GM12891 (cell line): ENCODE results near the gene ST8SIA5.

Experiments
- POLR2AphosphoS5 ChIP-seq: IDR thresholded peaks from 2 replicates; pipeline ENCODE4 v1.6.1; 2011; ENCODE audit warnings: low read depth, low read length, control low read depth
- SPI1 ChIP-seq: IDR thresholded peaks from 2 replicates; pipeline ENCODE4 v1.6.1; 2011; ENCODE audit warnings: low read depth, low read length, control low read depth

DNA sequence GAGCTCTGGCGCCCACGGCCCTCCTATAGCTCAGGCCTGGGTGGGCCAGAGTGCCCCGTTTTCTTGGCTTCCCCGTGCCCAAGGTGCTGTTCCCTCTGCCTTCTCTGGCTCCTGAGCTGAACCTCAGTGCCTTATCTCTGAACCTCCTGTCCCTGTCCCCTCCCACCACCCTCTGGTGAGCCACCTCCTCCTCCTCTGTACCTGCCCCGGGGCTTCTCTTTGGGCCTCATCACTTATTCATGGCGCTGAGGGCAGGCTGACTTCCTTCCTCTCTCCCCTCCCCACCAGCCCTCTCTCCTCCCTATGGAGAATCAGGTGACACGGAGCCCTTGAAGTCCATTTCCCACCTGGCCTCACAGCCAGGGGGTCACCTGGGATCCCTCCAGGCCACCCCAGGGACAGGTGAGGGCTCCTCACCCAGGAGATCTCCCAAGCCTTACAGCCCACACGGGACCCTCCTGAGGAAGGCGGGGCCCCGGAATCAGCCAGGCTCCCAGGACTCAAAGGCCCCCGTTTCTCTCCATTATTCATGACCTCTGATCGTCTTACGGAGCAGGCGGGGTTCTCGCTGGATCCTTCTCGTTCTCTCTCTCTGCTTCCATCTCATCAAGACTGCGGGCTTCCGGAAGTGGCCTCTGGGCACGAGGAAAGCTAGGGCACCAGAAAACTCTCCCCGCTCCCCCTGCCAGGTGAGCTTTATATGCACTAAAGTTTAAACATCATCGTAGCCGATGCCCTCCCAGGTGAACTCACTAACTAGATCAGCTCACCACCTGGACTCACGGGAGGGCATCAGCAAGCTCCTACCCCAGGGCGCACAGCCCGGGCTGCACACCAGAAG is 99.5 kb downstream of the ST8SIA5 start, which contains the start of gene LOXHD1:
- TF ChIP-seq POLR2AphosphoS5 = no peak
- TF ChIP-seq SPI1 = no peak
